ENCODE results near the gene ANKRD13C. TPM values are rescaled to one million over a fixed set of nuclear protein-coding genes. Genes with fewer than 3 reads are reported as not detected.

The ANKRD13C gene
- polyA plus RNA-seq, 1 of the 3 experiments (the other 2 are of a cell fraction), result 5.2 TPM

DNA sequence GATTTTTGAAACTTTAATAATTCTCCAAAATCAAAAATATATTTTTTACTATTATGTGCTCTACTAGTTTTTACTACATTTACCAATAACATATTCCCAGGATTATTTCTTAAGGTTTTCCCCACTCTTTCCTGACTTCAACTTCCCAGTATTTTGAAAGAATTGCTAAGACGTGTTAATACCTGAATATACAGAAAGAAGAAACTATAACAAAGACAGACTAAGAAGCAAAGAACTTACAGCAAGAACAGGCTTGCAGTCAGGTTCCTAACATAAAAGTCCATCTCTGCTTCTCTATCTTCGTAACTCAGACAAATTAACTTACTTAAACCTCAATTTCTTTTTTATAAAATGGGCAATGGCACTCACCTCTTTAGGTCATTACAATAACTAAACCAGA, 70.2 kb downstream of the ANKRD13C start (continued):
- no peak for TF ChIP-seq GATA2 (CRISPR knock-in tag; IDR thresholded peaks at IDR 0.05)
- TF ChIP-seq EP300 (IDR thresholded peaks at IDR 0.05; ENCODE audit: borderline replicate concordance in 1 of 2, low read depth in 1 of 2, low read length in 1 of 2), result no peak
- TF ChIP-seq TAF1 (IDR thresholded peaks at IDR 0.05; ENCODE audit: borderline replicate concordance, low read depth, low read length), result no peak

DNA sequence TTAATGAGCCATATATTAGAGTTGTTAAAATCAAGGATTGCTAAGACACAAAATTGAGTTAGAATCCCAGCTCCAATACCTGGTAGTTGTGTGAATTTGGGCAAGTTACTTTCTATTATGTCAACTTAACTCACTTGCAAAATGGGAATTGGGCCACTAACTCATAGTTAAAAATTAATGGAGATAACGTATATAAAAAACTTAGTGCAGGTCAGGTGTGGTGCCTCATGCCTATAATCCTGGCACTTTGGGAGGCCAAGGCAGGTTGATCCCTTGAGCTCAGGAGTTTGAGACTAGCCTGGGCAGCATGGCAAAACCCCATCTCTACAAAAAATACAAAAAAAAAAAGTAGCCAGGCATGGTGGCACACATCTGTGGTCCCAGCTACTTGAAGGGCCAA, 75.8 kb downstream of the ANKRD13C start:
- no peak overlapping the region for H3K9ac ChIP-seq
- POLR2A ChIA-PET, result no interaction called here
- DNase-seq, result no peak
- H3F3A ChIP-seq (replicated peaks; ENCODE audit: insufficient read depth), result peaks cover 3% of the 10 kb centered on the region
- H3K9me2 ChIP-seq, result no peaks in the 10 kb centered on the region
- H3K27me3 ChIP-seq (ENCODE audit: insufficient read depth), result no peaks in the 10 kb centered on the region
- H3K79me2 ChIP-seq (ENCODE audit: insufficient read depth), result peaks cover 13% of the 10 kb centered on the region
- no peak overlapping the region for H3K4me3 ChIP-seq (ENCODE audit: low read depth in 2 of 2, low read length in 1 of 2)
- no peaks in the 10 kb centered on the region for H4K20me1 ChIP-seq (ENCODE audit: insufficient read depth)
- H2AFZ ChIP-seq (ENCODE audit: low read depth), result no peak overlapping the region
- CTCF ChIA-PET, result interaction anchor here (1.2 kb wide), 1 partner anchor 10 kb away, joined by 3 read pairs; no protein-coding TSS in a partner anchor
- H3K9me3 ChIP-seq, result no peaks in the 10 kb centered on the region
- H3K27ac ChIP-seq (ENCODE audit: low read depth in 2 of 2, low read length in 1 of 2), result no peak overlapping the region
- H3K4me1 ChIP-seq (ENCODE audit: control insufficient read depth in 1 of 2, insufficient read depth in 2 of 2, low read depth in 1 of 2, low read length in 1 of 2), result no peaks in the 10 kb centered on the region
- H3K4me2 ChIP-seq, result no peak overlapping the region
- WGBS (ENCODE audit: low lambda C conversion rate), result 100% methylated on average over 1 of the region's 1 CpG
- peaks cover 11 to 43% of the 10 kb centered on the region in 2 experiments for H3K36me3 ChIP-seq (replicated peaks in 1 of 2; ENCODE audit: control insufficient read depth in 1 of 2, insufficient read depth in 2 of 2, low read length in 1 of 2)
- TF ChIP-seq, protein P1, sequence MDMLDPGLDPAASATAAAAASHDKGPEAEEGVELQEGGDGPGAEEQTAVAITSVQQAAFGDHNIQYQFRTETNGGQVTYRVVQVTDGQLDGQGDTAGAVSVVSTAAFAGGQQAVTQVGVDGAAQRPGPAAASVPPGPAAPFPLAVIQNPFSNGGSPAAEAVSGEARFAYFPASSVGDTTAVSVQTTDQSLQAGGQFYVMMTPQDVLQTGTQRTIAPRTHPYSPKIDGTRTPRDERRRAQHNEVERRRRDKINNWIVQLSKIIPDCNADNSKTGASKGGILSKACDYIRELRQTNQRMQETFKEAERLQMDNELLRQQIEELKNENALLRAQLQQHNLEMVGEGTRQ (IDR thresholded peaks at IDR 0.05; ENCODE audit: borderline replicate concordance, low read depth, low read length), result no peak
- TF ChIP-seq, protein P2, sequence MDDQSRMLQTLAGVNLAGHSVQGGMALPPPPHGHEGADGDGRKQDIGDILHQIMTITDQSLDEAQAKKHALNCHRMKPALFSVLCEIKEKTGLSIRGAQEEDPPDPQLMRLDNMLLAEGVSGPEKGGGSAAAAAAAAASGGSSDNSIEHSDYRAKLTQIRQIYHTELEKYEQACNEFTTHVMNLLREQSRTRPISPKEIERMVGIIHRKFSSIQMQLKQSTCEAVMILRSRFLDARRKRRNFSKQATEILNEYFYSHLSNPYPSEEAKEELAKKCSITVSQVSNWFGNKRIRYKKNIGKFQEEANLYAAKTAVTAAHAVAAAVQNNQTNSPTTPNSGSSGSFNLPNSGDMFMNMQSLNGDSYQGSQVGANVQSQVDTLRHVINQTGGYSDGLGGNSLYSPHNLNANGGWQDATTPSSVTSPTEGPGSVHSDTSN (IDR thresholded peaks at IDR 0.05), result no peak
- TF ChIP-seq FOXJ3 (CRISPR knock-in tag; IDR thresholded peaks at IDR 0.05), result no peak
- TF ChIP-seq GABPA (IDR thresholded peaks at IDR 0.05; ENCODE audit: low read depth), result no peak
- no peak for TF ChIP-seq RAD21 (IDR thresholded peaks at IDR 0.05; ENCODE audit: low read length)
- TF ChIP-seq, protein P3, sequence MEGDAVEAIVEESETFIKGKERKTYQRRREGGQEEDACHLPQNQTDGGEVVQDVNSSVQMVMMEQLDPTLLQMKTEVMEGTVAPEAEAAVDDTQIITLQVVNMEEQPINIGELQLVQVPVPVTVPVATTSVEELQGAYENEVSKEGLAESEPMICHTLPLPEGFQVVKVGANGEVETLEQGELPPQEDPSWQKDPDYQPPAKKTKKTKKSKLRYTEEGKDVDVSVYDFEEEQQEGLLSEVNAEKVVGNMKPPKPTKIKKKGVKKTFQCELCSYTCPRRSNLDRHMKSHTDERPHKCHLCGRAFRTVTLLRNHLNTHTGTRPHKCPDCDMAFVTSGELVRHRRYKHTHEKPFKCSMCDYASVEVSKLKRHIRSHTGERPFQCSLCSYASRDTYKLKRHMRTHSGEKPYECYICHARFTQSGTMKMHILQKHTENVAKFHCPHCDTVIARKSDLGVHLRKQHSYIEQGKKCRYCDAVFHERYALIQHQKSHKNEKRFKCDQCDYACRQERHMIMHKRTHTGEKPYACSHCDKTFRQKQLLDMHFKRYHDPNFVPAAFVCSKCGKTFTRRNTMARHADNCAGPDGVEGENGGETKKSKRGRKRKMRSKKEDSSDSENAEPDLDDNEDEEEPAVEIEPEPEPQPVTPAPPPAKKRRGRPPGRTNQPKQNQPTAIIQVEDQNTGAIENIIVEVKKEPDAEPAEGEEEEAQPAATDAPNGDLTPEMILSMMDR (IDR thresholded peaks at IDR 0.05), result no peak
- TF ChIP-seq TCF12 (IDR thresholded peaks at IDR 0.05), result no peak
- TF ChIP-seq YY1 (IDR thresholded peaks at IDR 0.05; ENCODE audit: low read depth), result no peak
- no peak for TF ChIP-seq RFX5 (IDR thresholded peaks at IDR 0.05; ENCODE audit: low read length)
- TF ChIP-seq NRF1 (IDR thresholded peaks at IDR 0.05; ENCODE audit: low read depth, low read length), result no peak
- TF ChIP-seq EZH2phosphoT487 (IDR thresholded peaks at IDR 0.05; ENCODE audit: borderline replicate concordance, low read depth), result no peak
- no peak for TF ChIP-seq CHD2 (IDR thresholded peaks at IDR 0.05; ENCODE audit: low read length, partially characterized antibody)
- no peak for TF ChIP-seq MEF2A (IDR thresholded peaks at IDR 0.05; ENCODE audit: borderline replicate concordance, low read depth)
- TF ChIP-seq FOXM1 (IDR thresholded peaks at IDR 0.05; ENCODE audit: low read depth), result no peak
- no peak for TF ChIP-seq MXI1 (IDR thresholded peaks at IDR 0.05; ENCODE audit: low read depth, low read length)
- TF ChIP-seq EP300 (IDR thresholded peaks at IDR 0.05; ENCODE audit: borderline replicate concordance in 1 of 2, low read depth in 1 of 2, low read length in 1 of 2), result no peak
- TF ChIP-seq, protein P4, sequence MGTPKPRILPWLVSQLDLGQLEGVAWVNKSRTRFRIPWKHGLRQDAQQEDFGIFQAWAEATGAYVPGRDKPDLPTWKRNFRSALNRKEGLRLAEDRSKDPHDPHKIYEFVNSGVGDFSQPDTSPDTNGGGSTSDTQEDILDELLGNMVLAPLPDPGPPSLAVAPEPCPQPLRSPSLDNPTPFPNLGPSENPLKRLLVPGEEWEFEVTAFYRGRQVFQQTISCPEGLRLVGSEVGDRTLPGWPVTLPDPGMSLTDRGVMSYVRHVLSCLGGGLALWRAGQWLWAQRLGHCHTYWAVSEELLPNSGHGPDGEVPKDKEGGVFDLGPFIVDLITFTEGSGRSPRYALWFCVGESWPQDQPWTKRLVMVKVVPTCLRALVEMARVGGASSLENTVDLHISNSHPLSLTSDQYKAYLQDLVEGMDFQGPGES (IDR thresholded peaks at IDR 0.05; ENCODE audit: low read depth, low read length), result no peak
